ENCODE measurements around the gene ZSCAN22. TPM values are rescaled to one million over a fixed set of nuclear protein-coding genes. Genes with fewer than 3 reads are reported as not detected.

Gene ZSCAN22
- polyA plus RNA-seq, 1 donor from 2014 or later, result 1.6 TPM

GRCh38 chr19:58366585-58367430 is 40.0 kb downstream of the ZSCAN22 start:
- Histone ChIP-seq H3K36me3 (ENCODE audit: insufficient read depth, low read length) (no peaks in the 10 kb centered on the region), H3F3A (ENCODE audit: insufficient read depth, low read length, poor library complexity, severe bottlenecking) (peaks cover 5% of the 10 kb centered on the region), H3K27me3 (ENCODE audit: insufficient read depth, low read depth, low read length) (no peaks in the 10 kb centered on the region), H3K79me2 (replicated peaks; ENCODE audit: insufficient read depth, low read length) (no peaks in the 10 kb centered on the region), H3K4me2 (ENCODE audit: low read length) (no peak overlapping the region), H3K9me2 (ENCODE audit: insufficient read depth, low read length) (no peaks in the 10 kb centered on the region), H2AFZ (ENCODE audit: low read depth, low read length) (no peak overlapping the region), H3K9me3 (ENCODE audit: low read length) (no peaks in the 10 kb centered on the region), H3K9ac (ENCODE audit: low read length) (no peak overlapping the region), H3K4me3 (ENCODE audit: low read length) (no peak overlapping the region), H4K20me1 (ENCODE audit: insufficient read depth) (no peaks in the 10 kb centered on the region), H3K27ac (ENCODE audit: low read length) (no peak overlapping the region)
- TF ChIP-seq SMC3 (conservative IDR thresholded peaks at IDR 0.05; ENCODE audit: poor library complexity) (no peak), POLR2AphosphoS5 (IDR thresholded peaks at IDR 0.05) (no peak), MXI1 (conservative IDR thresholded peaks at IDR 0.05; ENCODE audit: poor library complexity, severe bottlenecking) (no peak), REST (IDR thresholded peaks at IDR 0.05; ENCODE audit: borderline replicate concordance) (no peak), RAD21 (conservative IDR thresholded peaks at IDR 0.05) (no peak), EP300 (conservative IDR thresholded peaks at IDR 0.05; ENCODE audit: poor library complexity, severe bottlenecking) (no peak), EZH2 (IDR thresholded peaks at IDR 0.05; ENCODE audit: borderline replicate concordance, insufficient read depth, low read length, poor library complexity, severe bottlenecking) (no peak), TAF1 (IDR thresholded peaks at IDR 0.05; ENCODE audit: low read depth) (no peak)
- TF ChIP-seq, protein P1, sequence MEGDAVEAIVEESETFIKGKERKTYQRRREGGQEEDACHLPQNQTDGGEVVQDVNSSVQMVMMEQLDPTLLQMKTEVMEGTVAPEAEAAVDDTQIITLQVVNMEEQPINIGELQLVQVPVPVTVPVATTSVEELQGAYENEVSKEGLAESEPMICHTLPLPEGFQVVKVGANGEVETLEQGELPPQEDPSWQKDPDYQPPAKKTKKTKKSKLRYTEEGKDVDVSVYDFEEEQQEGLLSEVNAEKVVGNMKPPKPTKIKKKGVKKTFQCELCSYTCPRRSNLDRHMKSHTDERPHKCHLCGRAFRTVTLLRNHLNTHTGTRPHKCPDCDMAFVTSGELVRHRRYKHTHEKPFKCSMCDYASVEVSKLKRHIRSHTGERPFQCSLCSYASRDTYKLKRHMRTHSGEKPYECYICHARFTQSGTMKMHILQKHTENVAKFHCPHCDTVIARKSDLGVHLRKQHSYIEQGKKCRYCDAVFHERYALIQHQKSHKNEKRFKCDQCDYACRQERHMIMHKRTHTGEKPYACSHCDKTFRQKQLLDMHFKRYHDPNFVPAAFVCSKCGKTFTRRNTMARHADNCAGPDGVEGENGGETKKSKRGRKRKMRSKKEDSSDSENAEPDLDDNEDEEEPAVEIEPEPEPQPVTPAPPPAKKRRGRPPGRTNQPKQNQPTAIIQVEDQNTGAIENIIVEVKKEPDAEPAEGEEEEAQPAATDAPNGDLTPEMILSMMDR (IDR thresholded peaks at IDR 0.05; ENCODE audit: poor library complexity, severe bottlenecking), result no peak

- Histone ChIP-seq H4K20me1 (ENCODE audit: insufficient read depth) (no peaks in the 10 kb centered on the region), H3K27me3 (ENCODE audit: insufficient read depth, low read depth, low read length) (no peaks in the 10 kb centered on the region), H3F3A (ENCODE audit: insufficient read depth, low read length, poor library complexity, severe bottlenecking) (no peaks in the 10 kb centered on the region), H3K27ac (ENCODE audit: low read length) (no peak overlapping the region), H3K4me2 (ENCODE audit: low read length) (no peak overlapping the region), H2AFZ (ENCODE audit: low read depth, low read length) (no peak overlapping the region), H3K9me2 (ENCODE audit: insufficient read depth, low read length) (no peaks in the 10 kb centered on the region), H3K4me3 (ENCODE audit: low read length) (no peak overlapping the region), H3K9ac (ENCODE audit: low read length) (no peak overlapping the region), H3K36me3 (ENCODE audit: insufficient read depth, low read length) (no peaks in the 10 kb centered on the region), H3K9me3 (ENCODE audit: low read length) (no peaks in the 10 kb centered on the region), H3K79me2 (replicated peaks; ENCODE audit: insufficient read depth, low read length) (no peaks in the 10 kb centered on the region)
- TF ChIP-seq REST (IDR thresholded peaks at IDR 0.05; ENCODE audit: borderline replicate concordance), result no peak
- no peak for TF ChIP-seq SMC3 (conservative IDR thresholded peaks at IDR 0.05; ENCODE audit: poor library complexity)
- TF ChIP-seq EP300 (conservative IDR thresholded peaks at IDR 0.05; ENCODE audit: poor library complexity, severe bottlenecking), result no peak
- no peak for TF ChIP-seq MXI1 (conservative IDR thresholded peaks at IDR 0.05; ENCODE audit: poor library complexity, severe bottlenecking)
- TF ChIP-seq, protein P1 (IDR thresholded peaks at IDR 0.05; ENCODE audit: poor library complexity, severe bottlenecking), result no peak
- no peak for TF ChIP-seq POLR2AphosphoS5 (IDR thresholded peaks at IDR 0.05)
- TF ChIP-seq TAF1 (IDR thresholded peaks at IDR 0.05; ENCODE audit: low read depth), result no peak
- TF ChIP-seq EZH2 (IDR thresholded peaks at IDR 0.05; ENCODE audit: borderline replicate concordance, insufficient read depth, low read length, poor library complexity, severe bottlenecking), result no peak
- no peak for TF ChIP-seq RAD21 (conservative IDR thresholded peaks at IDR 0.05)
Observed at GRCh38 chr19:58367698-58368454, 41.1 kb downstream of the ZSCAN22 start.

Measured in neural cell (in vitro differentiated cells).